ENCODE results near the gene MAD2L1. TPM values are rescaled to one million over a fixed set of nuclear protein-coding genes. Genes with fewer than 3 reads are reported as not detected.
"Not testable (repeated sequence)": the region's sequence is repeated elsewhere in the genome, so short reads cannot be mapped to it uniquely, and the experiment has no call there.

MAD2L1 gene
- 69.2 and 75.3 TPM in 2 replicates for total RNA-seq

DNA sequence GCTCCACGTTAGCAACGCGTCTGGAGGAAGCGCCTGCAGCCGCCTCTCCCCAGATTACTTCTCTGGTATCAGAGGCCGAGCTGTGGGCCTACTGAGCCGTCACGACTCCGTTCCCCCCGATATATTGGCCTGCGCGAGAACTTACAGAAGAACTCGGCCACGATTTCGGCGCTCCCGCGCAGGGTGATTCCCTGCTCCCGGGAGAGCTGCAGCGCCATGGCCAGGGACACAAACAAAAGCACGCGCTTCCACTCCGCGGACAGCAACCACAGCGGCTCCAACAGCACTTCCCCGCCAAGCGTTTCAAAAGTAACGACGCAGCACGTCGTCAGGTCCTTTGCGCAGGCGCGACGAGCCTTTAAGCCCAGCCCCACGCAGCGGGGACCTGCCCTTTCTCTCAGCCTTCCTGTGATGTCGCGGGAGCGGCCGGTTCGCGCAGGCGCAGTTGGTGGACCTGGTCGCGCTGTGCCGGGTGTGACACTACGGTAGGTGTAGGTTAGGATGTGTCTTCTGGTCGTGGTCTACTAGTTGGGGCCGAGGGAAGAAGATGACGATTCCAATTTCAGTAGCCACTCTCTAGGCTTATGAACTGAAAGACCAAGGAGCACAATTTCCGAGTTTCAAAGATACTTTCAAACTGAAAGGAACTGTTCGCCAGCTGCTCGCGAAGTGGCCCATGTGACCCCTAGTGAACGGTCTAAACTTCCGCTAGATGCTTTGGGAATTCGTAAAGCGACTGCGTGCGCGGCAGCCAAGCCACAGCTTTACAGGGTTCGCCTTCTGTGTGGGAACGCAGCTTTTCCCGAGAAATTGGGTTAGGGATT lies at the start of gene MAD2L1:
MAD2L1 (minus strand) TSS at position 332 of the 824 bp plus-strand sequence; CDS start at position 218, 114 bp downstream.
- intact Hi-C loops (cut with micrococcal nuclease): loop anchor here (1.0 kb wide), 1 partner anchor 766 kb away; a partner anchor contains a TSS
- peaks cover 48% of the 10 kb centered on the region for H3K4me1 Mint-ChIP-seq
- H3K27me3 Mint-ChIP-seq: no peaks in the 10 kb centered on the region
- peak; percentile 99 for DNase-seq
- peak within 1 kb of the TSS; percentile 91 for H3K4me3 Mint-ChIP-seq
- peak within 1 kb of the TSS; percentile 100 for H3K27ac Mint-ChIP-seq
- peaks cover 32% of the 10 kb centered on the region for H3K36me3 Mint-ChIP-seq (ENCODE audit: low read depth)
- no peaks in the 10 kb centered on the region for H3K9me3 Mint-ChIP-seq

DNA sequence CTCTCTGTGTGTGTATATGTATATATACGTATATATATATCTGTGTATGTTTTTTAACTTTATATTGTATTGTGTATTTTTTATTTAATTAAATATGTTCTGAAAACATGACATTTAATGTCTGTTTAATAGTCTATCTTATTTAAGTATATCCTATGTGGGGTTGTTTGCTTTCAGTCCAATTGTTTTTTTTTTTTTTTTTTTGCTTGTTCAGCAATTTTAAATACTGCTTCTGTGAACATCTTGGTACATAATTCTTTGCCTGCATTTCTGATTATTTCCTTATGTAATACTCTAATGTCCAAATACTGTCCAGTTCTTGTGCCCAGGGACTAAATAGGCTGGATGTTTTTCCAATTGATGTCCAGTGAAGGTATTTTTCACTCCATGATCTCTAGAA lies 45.1 kb upstream of the MAD2L1 start:
- peaks cover 2% of the 10 kb centered on the region for H3K9me3 Mint-ChIP-seq
- H3K4me3 Mint-ChIP-seq: no peak overlapping the region
- no peak for DNase-seq
- H3K27ac Mint-ChIP-seq: no peak overlapping the region
- intact Hi-C loops (cut with micrococcal nuclease): no loop called here
- no peaks in the 10 kb centered on the region for H3K27me3 Mint-ChIP-seq
- no peaks in the 10 kb centered on the region for H3K4me1 Mint-ChIP-seq
- H3K36me3 Mint-ChIP-seq (ENCODE audit: low read depth): no peaks in the 10 kb centered on the region

DNA sequence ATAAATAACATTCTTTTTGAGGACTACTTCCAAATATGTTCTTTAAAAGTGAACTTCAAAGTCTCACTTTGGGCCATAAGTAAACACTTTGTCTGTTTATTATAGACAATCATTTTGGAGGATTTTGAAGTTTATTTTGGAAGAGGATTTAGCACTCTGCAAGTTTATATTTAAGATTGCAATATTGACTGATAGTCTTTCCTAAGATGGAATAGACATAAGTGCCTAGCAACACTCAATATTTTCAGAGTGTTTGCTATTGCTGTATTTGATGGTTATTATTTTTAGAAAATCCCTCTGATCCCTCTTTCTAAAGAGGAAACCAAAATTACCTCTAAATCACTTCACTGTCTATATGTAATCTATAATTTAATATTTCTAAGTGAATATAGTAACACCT lies 42.8 kb upstream of the MAD2L1 start:
- no peak for DNase-seq
- no peak overlapping the region for H3K4me3 Mint-ChIP-seq
- H3K4me1 Mint-ChIP-seq: no peaks in the 10 kb centered on the region
- no peak overlapping the region for H3K27ac Mint-ChIP-seq
- peaks cover under 1% of the 10 kb centered on the region for H3K27me3 Mint-ChIP-seq
- no peaks in the 10 kb centered on the region for H3K9me3 Mint-ChIP-seq
- H3K36me3 Mint-ChIP-seq (ENCODE audit: low read depth): no peaks in the 10 kb centered on the region
- intact Hi-C loops (cut with micrococcal nuclease): no loop called here

DNA sequence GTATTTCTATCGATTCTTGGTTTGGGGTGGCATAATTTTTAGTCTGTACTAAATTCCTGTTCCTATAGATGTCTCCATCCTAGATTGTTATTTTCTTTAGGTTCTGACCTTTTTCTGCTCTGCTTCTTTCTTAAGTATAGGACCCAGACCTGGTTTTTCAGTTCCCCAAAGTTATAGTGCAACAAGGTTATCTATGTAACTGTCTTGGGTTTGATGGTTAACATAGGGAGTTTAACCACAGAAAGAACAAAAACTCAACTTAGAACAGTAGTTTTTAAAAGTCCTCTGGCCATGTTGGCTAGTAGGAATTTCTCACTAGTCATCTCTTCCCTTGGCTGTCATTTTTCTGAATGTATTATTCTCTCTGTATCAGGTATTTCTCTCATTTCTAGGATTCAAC lies 38.8 kb upstream of the MAD2L1 start:
- no peak overlapping the region for H3K4me3 Mint-ChIP-seq
- H3K27me3 Mint-ChIP-seq: peaks cover 2% of the 10 kb centered on the region
- H3K36me3 Mint-ChIP-seq (ENCODE audit: low read depth): no peaks in the 10 kb centered on the region
- intact Hi-C loops (cut with micrococcal nuclease): no loop called here
- DNase-seq: no peak
- no peaks in the 10 kb centered on the region for H3K9me3 Mint-ChIP-seq
- H3K4me1 Mint-ChIP-seq: no peaks in the 10 kb centered on the region
- no peak overlapping the region for H3K27ac Mint-ChIP-seq

DNA sequence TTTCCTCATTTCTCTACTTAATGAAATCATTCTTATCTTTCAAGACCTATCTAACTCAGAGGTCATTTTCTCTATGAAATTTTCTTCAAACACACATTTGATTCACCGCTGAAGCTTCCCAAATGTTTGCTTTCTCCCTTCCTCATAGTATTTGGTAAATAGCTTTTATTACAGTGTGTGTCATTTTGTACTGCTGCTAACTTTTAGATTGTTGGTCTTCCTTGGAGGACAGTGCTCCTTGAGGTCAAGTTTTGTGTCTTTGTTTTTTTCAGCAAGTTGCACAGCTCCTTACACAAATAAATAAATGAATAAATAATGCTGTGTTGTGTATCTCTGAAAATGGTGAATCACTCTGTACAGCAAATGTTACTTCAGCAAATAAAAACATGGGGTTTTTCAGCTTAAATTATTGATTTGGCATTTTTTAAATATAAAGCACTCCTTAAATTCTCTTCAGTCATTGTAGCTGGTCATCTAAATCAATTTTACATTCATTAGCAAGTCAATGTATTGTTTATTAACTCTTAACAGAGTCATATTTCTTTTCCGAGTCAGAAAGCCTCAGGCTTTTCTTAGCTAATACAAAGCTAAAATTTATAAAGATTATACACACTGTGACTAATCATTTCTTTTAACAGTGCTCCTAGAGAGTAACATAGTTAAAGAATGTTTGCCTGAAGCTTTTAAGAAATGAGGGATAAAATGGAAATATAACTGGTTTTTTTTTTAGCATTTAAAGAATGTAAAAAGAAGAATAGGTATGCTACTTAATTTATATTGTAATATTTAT lies 30.1 kb upstream of the MAD2L1 start:
- Mint-ChIP-seq H3K9me3 (no peaks in the 10 kb centered on the region), H3K4me1 (no peaks in the 10 kb centered on the region), H3K27ac (no peak overlapping the region), H3K27me3 (peaks cover 2% of the 10 kb centered on the region), H3K36me3 (ENCODE audit: low read depth) (no peaks in the 10 kb centered on the region), H3K4me3 (no peak overlapping the region)
- DNase-seq: no peak
- intact Hi-C loops (cut with micrococcal nuclease): no loop called here

DNA sequence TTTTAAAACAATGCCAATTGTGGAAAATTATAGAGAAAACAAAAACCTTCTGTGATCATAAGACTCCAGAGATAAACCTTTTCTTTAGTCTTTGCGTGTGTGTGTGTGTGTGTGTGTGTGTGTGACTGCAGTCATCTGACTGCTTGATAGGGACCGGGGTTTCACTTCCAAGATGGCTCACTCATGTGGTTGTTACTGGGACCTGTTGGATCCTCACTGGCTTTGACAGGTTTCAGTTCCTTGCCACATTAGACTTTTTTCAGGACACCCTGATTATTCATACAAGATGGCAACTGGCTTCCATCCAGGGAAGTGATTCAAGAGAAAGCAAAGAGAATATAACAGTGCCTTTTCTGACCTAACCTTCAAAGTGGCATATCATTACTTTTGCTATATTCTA lies 21.9 kb upstream of the MAD2L1 start:
- no peak for DNase-seq
- Mint-ChIP-seq H3K36me3 (ENCODE audit: low read depth) (no peaks in the 10 kb centered on the region), H3K4me3 (no peak overlapping the region), H3K4me1 (peaks cover 5% of the 10 kb centered on the region), H3K27me3 (peaks cover 6% of the 10 kb centered on the region), H3K27ac (no peak overlapping the region), H3K9me3 (peaks cover 6% of the 10 kb centered on the region)
- intact Hi-C loops (cut with micrococcal nuclease): no loop called here

DNA sequence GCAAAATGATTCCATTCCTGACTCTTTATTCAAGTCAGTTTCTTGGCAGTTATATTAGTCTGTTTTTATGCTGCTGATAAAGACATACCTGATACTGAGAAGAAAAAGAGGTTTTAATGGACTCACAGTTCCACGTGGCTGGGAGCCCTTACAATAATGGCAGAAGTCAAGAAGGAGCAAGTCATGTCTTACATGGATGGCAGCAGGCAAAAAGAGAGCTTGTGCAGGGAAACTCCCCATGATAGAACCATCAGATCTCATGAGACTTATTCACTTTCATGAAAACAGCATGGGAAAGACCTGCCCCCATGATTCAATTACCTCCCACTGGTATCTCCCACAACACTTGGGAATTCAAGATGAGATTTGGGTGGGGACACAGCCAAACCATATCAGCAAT lies 21.4 kb upstream of the MAD2L1 start:
- intact Hi-C loops (cut with micrococcal nuclease); H3K27ac Mint-ChIP-seq; H3K4me1 Mint-ChIP-seq: not testable (repeated sequence)

DNA sequence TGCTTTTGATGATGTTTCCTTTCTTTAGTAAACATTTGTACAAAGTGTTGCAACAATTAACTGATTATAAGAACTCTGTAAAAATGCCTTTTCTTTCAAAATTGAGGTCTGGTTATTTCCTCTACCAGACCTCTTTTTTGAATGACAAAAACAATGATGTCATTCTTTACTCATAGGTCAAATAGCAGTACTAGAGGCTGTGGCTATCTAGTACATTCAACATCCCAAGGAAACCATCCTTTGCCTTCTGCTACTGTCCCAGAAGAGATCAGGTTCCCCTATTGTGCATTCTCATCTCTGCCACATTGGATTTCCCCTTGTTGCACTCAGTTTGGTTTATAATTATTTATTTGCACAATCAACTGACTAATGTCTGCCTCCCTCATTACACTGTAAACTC lies 19.1 kb upstream of the MAD2L1 start:
- Mint-ChIP-seq H3K9me3 (peaks cover 6% of the 10 kb centered on the region), H3K4me1 (no peaks in the 10 kb centered on the region), H3K4me3 (no peak overlapping the region), H3K27ac (no peak overlapping the region), H3K27me3 (peaks cover 11% of the 10 kb centered on the region), H3K36me3 (ENCODE audit: low read depth) (no peaks in the 10 kb centered on the region)
- intact Hi-C loops (cut with micrococcal nuclease): no loop called here
- DNase-seq: no peak

More for the DNA sequence above, 21.4 kb upstream of the MAD2L1 start:
- DNase-seq; H3K9me3 Mint-ChIP-seq; H3K36me3 Mint-ChIP-seq (ENCODE audit: low read depth); H3K4me3 Mint-ChIP-seq; H3K27me3 Mint-ChIP-seq: not testable (repeated sequence)

DNA sequence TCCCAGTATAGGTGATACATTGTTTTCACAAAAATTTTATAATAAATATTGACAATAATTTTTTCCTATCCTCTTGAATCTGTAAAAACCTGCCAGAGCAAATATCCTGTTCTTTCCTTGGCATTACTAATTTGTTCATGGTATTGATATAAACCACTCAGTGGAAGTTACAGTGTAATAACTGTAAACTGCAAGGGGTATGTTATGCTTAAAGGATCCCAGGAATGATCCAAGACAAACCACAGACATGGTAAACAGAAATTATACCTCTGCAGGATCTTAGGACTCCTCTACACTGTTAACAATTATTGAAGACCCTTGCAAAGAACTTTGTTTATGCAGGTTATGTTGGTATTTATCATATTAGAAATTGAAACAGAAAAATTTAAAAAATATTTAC lies 17.7 kb upstream of the MAD2L1 start:
- Mint-ChIP-seq H3K4me3 (no peak overlapping the region), H3K27ac (no peak overlapping the region), H3K27me3 (peaks cover 11% of the 10 kb centered on the region), H3K36me3 (ENCODE audit: low read depth) (no peaks in the 10 kb centered on the region), H3K4me1 (no peaks in the 10 kb centered on the region), H3K9me3 (peaks cover 6% of the 10 kb centered on the region)
- intact Hi-C loops (cut with micrococcal nuclease): no loop called here
- no peak for DNase-seq

DNA sequence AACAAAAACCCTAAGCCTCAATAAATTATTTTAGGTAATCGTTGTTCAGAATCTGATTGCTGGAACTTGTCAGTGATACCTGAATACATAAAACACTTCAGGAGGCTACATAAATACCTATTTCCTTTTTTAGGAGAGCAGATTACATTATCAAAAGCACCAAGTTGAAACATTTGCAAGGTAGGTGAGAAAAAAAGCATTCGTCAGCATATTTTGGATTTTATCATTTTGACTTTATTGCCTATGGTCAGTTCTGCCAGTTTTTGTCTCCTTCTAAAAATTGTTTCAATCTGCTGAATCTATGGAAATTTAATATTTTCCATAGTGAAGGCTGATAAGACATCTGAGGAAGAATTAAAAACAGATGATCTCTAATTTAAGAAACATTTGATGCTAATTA lies 16.5 kb upstream of the MAD2L1 start:
- H3K36me3 Mint-ChIP-seq (ENCODE audit: low read depth): no peaks in the 10 kb centered on the region
- no peaks in the 10 kb centered on the region for H3K4me1 Mint-ChIP-seq
- peaks cover 6% of the 10 kb centered on the region for H3K9me3 Mint-ChIP-seq
- no peak overlapping the region for H3K27ac Mint-ChIP-seq
- DNase-seq: no peak
- H3K27me3 Mint-ChIP-seq: peaks cover 10% of the 10 kb centered on the region
- intact Hi-C loops (cut with micrococcal nuclease): no loop called here
- no peak overlapping the region for H3K4me3 Mint-ChIP-seq

DNA sequence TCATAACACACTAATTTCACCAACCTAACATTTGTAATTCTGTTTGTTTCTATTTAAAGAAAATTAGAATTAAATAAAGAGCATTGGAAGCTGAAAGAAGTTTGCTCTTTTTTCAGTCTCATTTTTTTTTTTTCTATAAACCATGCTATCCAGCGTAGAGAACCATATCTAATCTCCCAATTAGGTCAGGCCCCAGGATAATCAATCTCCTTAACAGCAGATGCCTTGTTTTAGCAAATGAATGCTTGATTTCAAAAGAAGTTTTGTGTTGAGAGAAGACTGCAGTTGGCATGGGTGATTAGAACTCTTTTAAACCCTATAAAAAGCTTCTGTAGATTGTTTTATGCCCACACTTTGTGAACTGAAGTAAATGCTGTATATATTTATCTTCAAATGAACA lies 15.6 kb upstream of the MAD2L1 start:
- Mint-ChIP-seq H3K27me3 (peaks cover 10% of the 10 kb centered on the region), H3K36me3 (ENCODE audit: low read depth) (no peaks in the 10 kb centered on the region)

DNA sequence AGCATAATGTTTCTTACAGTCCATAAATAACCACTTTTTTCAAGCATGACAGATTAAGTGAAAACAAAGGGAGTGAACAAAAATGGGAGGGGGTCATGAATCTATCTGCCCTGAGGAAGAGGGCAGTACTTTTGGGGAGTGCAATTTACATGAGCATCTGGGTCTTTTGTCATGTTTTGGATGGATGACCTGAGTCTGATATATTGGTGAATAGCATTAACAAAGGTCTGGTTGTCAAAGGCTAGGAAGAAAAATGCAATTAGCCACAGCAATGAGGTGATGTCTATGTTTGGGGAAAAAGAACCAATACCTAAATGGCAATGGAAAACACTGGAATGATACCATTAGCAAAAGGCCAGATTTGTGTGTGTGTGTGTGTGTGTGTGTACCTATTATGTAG lies 15.1 kb upstream of the MAD2L1 start:
- no peak overlapping the region for H3K4me3 Mint-ChIP-seq
- no peaks in the 10 kb centered on the region for H3K4me1 Mint-ChIP-seq
- no peak overlapping the region for H3K27ac Mint-ChIP-seq
- H3K36me3 Mint-ChIP-seq (ENCODE audit: low read depth): no peaks in the 10 kb centered on the region
- intact Hi-C loops (cut with micrococcal nuclease): no loop called here
- H3K9me3 Mint-ChIP-seq: no peaks in the 10 kb centered on the region
- DNase-seq: no peak
- peaks cover 10% of the 10 kb centered on the region for H3K27me3 Mint-ChIP-seq

More for the DNA sequence above, 15.6 kb upstream of the MAD2L1 start:
- H3K27ac Mint-ChIP-seq: no peak overlapping the region
- no peaks in the 10 kb centered on the region for H3K4me1 Mint-ChIP-seq
- DNase-seq: no peak
- no peak overlapping the region for H3K4me3 Mint-ChIP-seq
- no peaks in the 10 kb centered on the region for H3K9me3 Mint-ChIP-seq
- intact Hi-C loops (cut with micrococcal nuclease): no loop called here

DNA sequence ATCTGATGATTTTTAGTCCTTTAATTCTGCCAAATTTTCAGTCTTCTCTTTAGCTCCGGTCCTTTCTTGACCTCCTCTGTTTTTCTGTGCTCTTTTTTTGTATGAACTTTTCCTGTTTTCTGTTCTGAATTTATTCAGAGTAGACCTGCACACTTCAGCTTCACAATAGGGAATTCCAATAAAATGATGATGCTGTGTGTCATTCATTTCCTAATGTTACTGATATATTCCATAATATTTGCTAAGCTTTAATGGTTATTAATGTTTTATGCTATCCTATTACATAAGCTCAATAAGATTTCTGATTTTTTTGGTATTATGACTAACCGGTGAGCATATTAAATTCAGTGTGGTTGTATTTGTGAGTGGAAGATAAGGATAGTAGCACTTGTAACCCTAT lies 13.9 kb upstream of the MAD2L1 start:
- no peaks in the 10 kb centered on the region for H3K9me3 Mint-ChIP-seq
- no peak for DNase-seq
- H3K36me3 Mint-ChIP-seq (ENCODE audit: low read depth): no peaks in the 10 kb centered on the region
- H3K4me3 Mint-ChIP-seq: no peak overlapping the region
- H3K27me3 Mint-ChIP-seq: peaks cover 6% of the 10 kb centered on the region
- intact Hi-C loops (cut with micrococcal nuclease): no loop called here
- no peaks in the 10 kb centered on the region for H3K4me1 Mint-ChIP-seq
- no peak overlapping the region for H3K27ac Mint-ChIP-seq

DNA sequence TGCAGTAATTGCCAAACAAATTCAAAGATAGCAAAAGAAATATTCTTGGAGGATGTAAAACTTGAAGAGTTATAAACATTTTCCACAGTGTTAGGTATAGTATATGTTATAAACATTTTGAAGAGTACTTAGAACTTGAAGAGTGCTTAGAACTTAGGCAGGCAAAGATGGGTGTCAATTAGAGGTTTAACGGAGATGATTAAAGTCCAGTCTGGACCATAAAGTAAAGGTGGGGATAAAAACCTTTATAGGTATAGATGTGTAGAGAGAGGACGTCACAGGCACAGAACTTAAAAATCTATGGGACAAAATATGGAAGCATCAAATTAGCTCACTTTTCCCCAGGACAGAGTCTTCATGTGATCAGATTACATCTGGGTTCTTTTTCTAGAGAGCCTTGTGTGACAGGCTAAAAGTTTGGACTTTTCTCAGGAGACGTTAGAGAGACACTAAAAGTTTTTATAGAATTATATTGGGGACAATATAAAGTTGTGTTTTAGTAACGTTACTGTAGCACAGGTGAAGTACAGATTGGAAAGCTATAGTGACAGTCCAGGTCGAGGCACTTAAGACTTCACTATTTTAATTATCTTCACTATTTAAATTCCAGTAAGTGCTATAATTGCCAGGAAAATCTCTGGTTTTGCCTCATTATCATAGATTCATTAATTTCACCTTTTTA lies 13.3 kb upstream of the MAD2L1 start:
- intact Hi-C loops (cut with micrococcal nuclease): no loop called here
- H3K4me3 Mint-ChIP-seq: no peak overlapping the region
- H3K27ac Mint-ChIP-seq: no peak overlapping the region
- H3K9me3 Mint-ChIP-seq: no peaks in the 10 kb centered on the region
- no peaks in the 10 kb centered on the region for H3K4me1 Mint-ChIP-seq
- DNase-seq: no peak
- no peaks in the 10 kb centered on the region for H3K36me3 Mint-ChIP-seq (ENCODE audit: low read depth)
- H3K27me3 Mint-ChIP-seq: peaks cover 6% of the 10 kb centered on the region
